Common myeloid progenitor, CD34-positive (primary cell): ENCODE results near the gene GNA14.

Experiments used
- CTCF ChIA-PET: fragments of 350-600 bp; sonication (Branson Sonifier 250); formaldehyde crosslinking; loops from one replicate; lab custom pipeline; 2021; ENCODE audit warnings: antibody characterized with exemption; lab: Charles Lee
- POLR2A ChIA-PET: fragments of 350-600 bp; sonication (Branson Sonifier 250); formaldehyde crosslinking; loops from one replicate; lab custom pipeline; 2021; ENCODE audit warnings: antibody characterized with exemption; lab: Charles Lee
- DNase-seq, 3 donors: peaks; one replicate each; pipeline versions ENCODE4 v3.0.0 to v3.0.0-alpha.2; 2013
- H3K27ac ChIP-seq, 2 experiments: 1 replicate in 1 of 2; 2 replicates in 1 of 2; pipeline ENCODE4 v1.7.0; 2013; ENCODE audit warnings: inconsistent platforms in 2 of 2, low read length in 2 of 2, mild to moderate bottlenecking in 2 of 2, low read depth in 1 of 2, moderate library complexity in 1 of 2; ENCODE audit not compliant: severe bottlenecking in 2 of 2, insufficient read depth in 1 of 2, poor library complexity in 1 of 2
- H3K27me3 ChIP-seq, 5 experiments: replicated peaks in 2 of 5; 1 replicate in 3 of 5; 2 replicates in 2 of 5; pipeline versions ENCODE4 v1.6.1 to v1.7.0; 2013; ENCODE audit warnings: low read length in 4 of 5, mild to moderate bottlenecking in 2 of 5, moderate library complexity in 2 of 5, inconsistent platforms in 1 of 5; ENCODE audit not compliant: insufficient read depth in 5 of 5, control insufficient read depth in 4 of 5
- H3K36me3 ChIP-seq, 4 experiments: 1 replicate in 2 of 4; 2 replicates in 2 of 4; pipeline versions ENCODE4 v1.6.1 to v1.7.0; 2013; ENCODE audit warnings: low read length in 3 of 4, control low read depth in 1 of 4, mild to moderate bottlenecking in 1 of 4; ENCODE audit not compliant: control insufficient read depth in 4 of 4, insufficient read depth in 4 of 4
- H3K4me1 ChIP-seq, 4 experiments: 1 replicate in 3 of 4; 2 replicates in 1 of 4; pipeline versions ENCODE4 v1.6.1 to v1.7.1; 2013; ENCODE audit warnings: low read length in 3 of 4, mild to moderate bottlenecking in 3 of 4, control low read depth in 1 of 4, inconsistent platforms in 1 of 4, moderate library complexity in 1 of 4; ENCODE audit not compliant: control insufficient read depth in 4 of 4, insufficient read depth in 4 of 4; ENCODE audit errors: control extremely low read depth in 1 of 4
- H3K4me3 ChIP-seq, 7 experiments: 1 replicate in 4 of 7; 2 replicates in 3 of 7; pipeline versions ENCODE4 v1.5.1 to v1.7.0; 2013; ENCODE audit warnings: mild to moderate bottlenecking in 7 of 7, low read length in 6 of 7, moderate library complexity in 6 of 7, inconsistent platforms in 2 of 7, low read depth in 2 of 7, control low read depth in 1 of 7; ENCODE audit not compliant: insufficient read depth in 4 of 7, control insufficient read depth in 1 of 7; ENCODE audit errors: extremely low read depth in 1 of 7
- H3K9me3 ChIP-seq, 5 experiments: 1 replicate in 4 of 5; 2 replicates in 1 of 5; pipeline versions ENCODE4 v1.6.1 to v1.7.1; 2013; ENCODE audit warnings: low read length in 4 of 5, mild to moderate bottlenecking in 2 of 5, inconsistent platforms in 1 of 5, low read depth in 1 of 5, moderate library complexity in 1 of 5; ENCODE audit not compliant: control insufficient read depth in 4 of 5, insufficient read depth in 2 of 5; ENCODE audit errors: control extremely low read depth in 1 of 5
- WGBS: methylation state at CpG from one replicate; pipeline ENCODE4 v1.1.5; 2013; ENCODE audit not compliant: insufficient coverage; 5-methylcytosine and 5-hydroxymethylcytosine counted together

Gene GNA14

DNA sequence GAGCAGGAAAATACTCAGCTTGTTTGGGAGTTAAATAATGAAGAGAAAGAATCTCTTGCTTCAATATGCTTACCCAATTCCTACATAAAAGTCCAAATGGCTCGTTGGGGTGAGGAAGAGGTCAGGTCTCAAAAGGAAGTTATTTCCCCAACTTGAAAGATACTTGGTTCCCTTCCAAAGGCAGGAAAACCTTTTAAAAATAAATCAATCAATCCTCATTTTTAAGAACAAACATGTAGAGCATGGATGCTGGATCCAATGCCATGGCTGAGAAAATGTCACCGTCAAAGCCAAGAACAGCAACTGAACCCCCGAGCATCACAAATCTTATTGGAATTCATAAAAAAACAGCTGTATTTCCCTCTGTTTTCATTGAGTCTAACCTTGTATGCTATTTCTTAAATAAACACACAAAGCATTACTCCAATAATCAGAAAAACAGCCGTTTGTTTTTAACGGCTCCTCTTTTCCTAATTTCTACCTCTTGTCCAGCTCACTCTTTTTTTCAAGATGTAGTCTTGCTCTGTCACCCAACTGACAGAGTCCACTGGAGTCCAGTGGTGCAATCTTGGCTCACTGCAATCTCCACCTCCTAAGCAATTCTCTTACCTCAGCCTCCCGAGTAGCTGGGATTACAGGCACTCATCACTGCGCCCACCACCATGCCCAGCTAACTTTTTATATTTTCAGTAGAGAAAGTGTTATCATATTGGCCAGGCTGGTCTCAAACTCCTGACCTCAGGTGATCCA is 140.7 kb downstream of the GNA14 start:
- Histone ChIP-seq H3K27ac (no peak overlapping the region), H3K27me3 (no peaks in the 10 kb centered on the region), H3K4me1 (no peaks in the 10 kb centered on the region), H3K4me3 (no peak overlapping the region), H3K36me3 (no peaks in the 10 kb centered on the region), H3K9me3 (no peaks in the 10 kb centered on the region)
- CTCF ChIA-PET, result interaction anchor here (0.7 kb wide), 1 partner anchor 53 kb away, joined by 3 read pairs; no protein-coding TSS in a partner anchor
- POLR2A ChIA-PET, result no interaction called here
- no peak for DNase-seq
- 69% methylated on average over 6 of the region's 7 CpGs for WGBS

DNA sequence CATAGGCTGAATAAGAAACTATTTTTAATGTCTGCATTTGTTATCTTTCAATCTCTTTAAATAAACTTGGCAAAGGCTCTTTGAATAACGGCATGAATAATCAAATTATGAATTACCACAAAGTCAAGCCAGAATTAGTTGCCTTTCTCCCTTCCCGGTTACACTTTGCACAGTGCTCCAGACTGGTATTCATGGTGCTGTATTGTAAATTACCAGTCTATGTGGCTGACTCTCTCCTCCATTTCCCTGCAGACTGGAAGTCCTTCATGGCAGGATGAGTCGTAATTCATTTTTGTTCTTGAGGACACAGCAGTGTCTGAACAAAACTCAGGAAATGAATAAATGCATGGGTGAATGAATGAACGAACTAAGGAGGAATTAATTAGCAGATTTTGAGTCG is 142.9 kb downstream of the GNA14 start:
- ChIA-PET POLR2A (no interaction called here), CTCF (no interaction called here)
- H3K4me1 ChIP-seq, result no peaks in the 10 kb centered on the region
- no peak overlapping the region for H3K27ac ChIP-seq
- H3K9me3 ChIP-seq, result no peaks in the 10 kb centered on the region
- no peaks in the 10 kb centered on the region for H3K27me3 ChIP-seq
- DNase-seq, result no peak
- no peaks in the 10 kb centered on the region for H3K36me3 ChIP-seq
- whole genome bisulfite sequencing, result 100% methylated on average over 3 of the region's 5 CpGs
- no peak overlapping the region for H3K4me3 ChIP-seq

DNA sequence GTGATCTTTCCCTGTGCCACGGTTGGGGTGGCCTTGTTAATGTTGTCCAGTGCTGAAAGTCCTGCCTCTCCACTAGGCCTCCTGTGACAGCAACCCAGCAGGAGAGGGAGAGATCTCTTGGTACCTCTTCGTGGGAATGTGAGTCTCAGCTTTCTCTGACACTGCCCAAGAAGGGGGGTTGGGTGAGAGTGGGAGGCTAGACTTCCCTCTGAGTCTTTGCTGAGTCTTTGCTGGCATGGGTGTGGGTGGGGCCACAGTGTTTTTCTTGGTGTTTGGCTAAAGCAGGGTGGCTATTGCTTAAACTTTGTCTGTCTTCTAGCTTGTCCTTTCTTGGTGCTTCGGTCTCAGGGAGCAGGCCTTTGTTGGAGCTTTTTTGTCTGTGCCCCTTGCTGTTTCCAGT is 145.6 kb downstream of the GNA14 start:
- H3K9me3 ChIP-seq, result no peaks in the 10 kb centered on the region
- H3K36me3 ChIP-seq, result no peaks in the 10 kb centered on the region
- no peak overlapping the region for H3K4me3 ChIP-seq
- POLR2A ChIA-PET, result no interaction called here
- H3K27ac ChIP-seq, result no peak overlapping the region
- 92% methylated on average over 3 of the region's 3 CpGs for WGBS
- no peak for DNase-seq
- no peaks in the 10 kb centered on the region for H3K27me3 ChIP-seq
- no peaks in the 10 kb centered on the region for H3K4me1 ChIP-seq
- CTCF ChIA-PET, result interaction anchor here (1.2 kb wide), 1 partner anchor 24 kb away, joined by 3 read pairs; no protein-coding TSS in a partner anchor

DNA sequence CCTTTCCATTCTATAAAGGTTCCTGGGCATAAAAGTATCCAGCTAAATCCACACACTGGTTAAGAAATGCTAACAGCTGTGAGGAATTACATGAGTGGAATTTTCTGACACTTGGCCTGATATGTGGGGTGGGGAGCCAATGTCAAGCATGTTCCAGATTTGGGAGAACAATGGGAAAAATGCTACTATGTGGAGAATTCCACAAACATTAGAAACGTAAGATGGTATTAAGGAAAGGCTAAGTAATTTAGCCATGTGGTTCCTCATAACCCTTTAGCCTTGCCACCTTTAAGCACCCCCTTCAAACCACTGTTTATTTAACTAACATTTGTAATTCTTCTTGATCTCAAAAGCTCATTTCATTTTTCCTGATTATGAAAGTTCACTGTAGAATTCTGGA is 149.2 kb downstream of the GNA14 start:
- ChIA-PET CTCF (no interaction called here), POLR2A (no interaction called here)
- DNase-seq, result no peak
- H3K4me1 ChIP-seq, result no peaks in the 10 kb centered on the region
- WGBS, result 80% methylated on average over 1 of the region's 1 CpG
- H3K27me3 ChIP-seq, result no peaks in the 10 kb centered on the region
- H3K4me3 ChIP-seq, result no peak overlapping the region
- H3K9me3 ChIP-seq, result no peaks in the 10 kb centered on the region
- H3K36me3 ChIP-seq, result no peaks in the 10 kb centered on the region
- no peak overlapping the region for H3K27ac ChIP-seq

DNA sequence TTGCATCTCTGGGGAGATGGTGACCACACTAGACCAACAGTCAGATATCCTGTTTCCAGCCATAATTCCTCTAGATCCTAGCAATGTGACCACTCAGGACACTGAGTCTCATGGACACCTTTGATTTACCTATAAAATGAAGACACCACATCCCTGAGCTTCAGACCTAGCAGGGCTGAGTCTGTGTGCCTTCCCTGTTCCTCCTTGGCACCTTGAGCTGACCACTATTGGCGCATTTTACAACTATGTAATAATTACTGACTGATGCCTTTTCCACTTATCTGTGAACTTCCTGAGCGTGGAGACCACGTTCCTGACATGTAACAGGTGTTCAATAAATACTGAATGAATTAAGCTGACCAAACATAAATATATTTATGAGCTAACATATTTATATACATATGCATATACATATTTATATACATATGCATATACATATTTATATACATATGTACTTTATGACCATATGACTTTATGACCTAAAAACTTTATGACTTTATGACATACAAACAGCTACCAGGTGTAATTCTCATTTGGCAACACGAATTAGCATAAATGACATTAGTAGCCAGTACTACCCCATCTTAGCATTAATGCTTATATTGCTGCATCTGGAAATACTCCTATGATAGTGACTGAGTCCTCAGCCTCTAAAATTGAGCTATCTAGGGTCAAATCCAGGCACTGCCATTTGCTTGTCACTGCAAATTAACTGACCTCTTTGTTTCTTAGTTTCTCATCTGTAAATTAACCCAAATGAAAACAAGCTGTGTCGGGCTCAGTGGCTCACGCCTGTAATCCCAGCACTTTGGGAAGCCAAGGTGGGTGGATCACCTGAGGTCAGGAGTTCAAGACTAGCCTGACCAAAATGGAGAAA is 150.6 kb downstream of the GNA14 start:
- no peak overlapping the region for H3K4me3 ChIP-seq
- 100% methylated on average over 1 of the region's 6 CpGs for WGBS
- ChIA-PET POLR2A (no interaction called here), CTCF (interaction anchor here (1.4 kb wide), 1 partner anchor 12 kb away, joined by 7 read pairs; no protein-coding TSS in a partner anchor)
- H3K4me1 ChIP-seq, result no peaks in the 10 kb centered on the region
- H3K27ac ChIP-seq, result no peak overlapping the region
- DNase-seq, result no peak
- H3K27me3 ChIP-seq, result no peaks in the 10 kb centered on the region
- no peaks in the 10 kb centered on the region for H3K9me3 ChIP-seq
- H3K36me3 ChIP-seq, result no peaks in the 10 kb centered on the region

DNA sequence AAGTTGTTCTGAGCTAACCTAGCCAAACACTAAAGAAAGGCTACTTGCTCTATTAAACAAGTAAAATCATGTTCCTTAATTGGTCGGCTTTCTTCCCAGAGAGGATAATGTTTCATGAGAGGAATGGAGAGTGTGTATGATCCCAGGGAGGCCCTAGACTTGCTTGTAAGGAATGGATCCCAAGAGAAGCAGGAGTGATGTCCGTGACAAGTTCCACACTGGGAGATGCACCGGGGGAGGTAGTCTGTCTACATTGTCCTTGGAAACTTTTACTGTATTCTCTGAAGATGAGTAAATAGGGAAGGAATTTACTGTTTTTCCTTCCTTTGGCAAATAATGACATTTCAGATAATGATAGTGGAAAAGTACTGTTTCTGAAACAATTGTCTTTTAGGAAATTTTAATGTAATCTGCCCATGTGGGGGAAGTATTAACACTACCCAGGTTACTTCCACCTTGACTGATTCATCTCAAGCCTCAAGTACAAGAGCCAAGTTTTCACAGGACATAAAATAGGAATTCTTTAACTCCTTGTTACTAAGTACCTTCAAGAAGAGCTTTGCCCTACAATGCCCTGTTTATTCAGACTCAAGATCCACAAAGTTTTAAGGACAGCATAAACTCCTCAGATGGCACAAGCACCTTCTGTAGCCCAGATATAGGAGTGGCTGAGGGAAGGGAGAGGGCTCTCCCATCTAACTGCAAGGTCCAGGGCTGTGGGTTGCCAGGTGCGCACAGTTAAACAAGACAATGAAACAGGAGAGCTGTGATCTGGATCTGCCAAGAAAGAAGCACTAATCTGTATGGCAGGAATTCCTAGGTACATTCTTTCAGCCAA is 152.1 kb downstream of the GNA14 start:
- Histone ChIP-seq H3K27me3 (no peaks in the 10 kb centered on the region), H3K36me3 (no peaks in the 10 kb centered on the region), H3K9me3 (peaks cover 0 to 6% (median 0%) of the 10 kb centered on the region in 5 experiments), H3K4me3 (no peak overlapping the region), H3K27ac (no peak overlapping the region), H3K4me1 (no peaks in the 10 kb centered on the region)
- CTCF ChIA-PET, result no interaction called here
- 100% methylated on average over 4 of the region's 4 CpGs for WGBS
- no peak for DNase-seq
- POLR2A ChIA-PET, result no interaction called here
